GM21515 (cell line): ENCODE measurements around the gene ORM2.
"Not testable (repeated sequence)": the region's sequence is repeated elsewhere in the genome, so short reads cannot be mapped to it uniquely, and the experiment has no call there.

Experiments
- ATAC-seq: cut with Tn5 transposase; IDR thresholded peaks from one replicate; pipeline ENCODE4 v1.9.1; 2021; ENCODE audit not compliant: unreplicated experiment

ORM2 gene

DNA sequence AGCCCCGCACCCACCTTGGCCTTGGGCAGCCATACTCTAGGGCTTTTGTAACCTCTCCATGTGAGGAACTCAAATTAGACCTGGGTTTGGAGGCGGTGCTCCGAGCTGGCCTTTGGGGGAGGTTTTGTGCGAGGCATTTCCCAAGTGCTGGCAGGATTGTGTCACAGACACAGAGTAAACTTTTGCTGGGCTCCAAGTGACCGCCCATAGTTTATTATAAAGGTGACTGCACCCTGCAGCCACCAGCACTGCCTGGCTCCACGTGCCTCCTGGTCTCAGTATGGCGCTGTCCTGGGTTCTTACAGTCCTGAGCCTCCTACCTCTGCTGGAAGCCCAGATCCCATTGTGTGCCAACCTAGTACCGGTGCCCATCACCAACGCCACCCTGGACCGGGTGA, at the start of gene ORM2:
ORM2 (plus strand) TSS at position 245 of the 398 bp plus-strand sequence; CDS start at position 281, 36 bp downstream.
- ATAC-seq, result not testable (repeated sequence)

GRCh38 chr9:114280636-114281472, 48.8 kb upstream of the ORM2 start:
- ATAC-seq, result no peak

- no peak for ATAC-seq
Measured at GRCh38 chr9:114281473-114282103, 48.1 kb upstream of the ORM2 start.

GRCh38 chr9:114282104-114282485, 47.6 kb upstream of the ORM2 start:
- ATAC-seq, result no peak

GRCh38 chr9:114282507-114282906, 47.2 kb upstream of the ORM2 start:
- ATAC-seq, result no peak

DNA sequence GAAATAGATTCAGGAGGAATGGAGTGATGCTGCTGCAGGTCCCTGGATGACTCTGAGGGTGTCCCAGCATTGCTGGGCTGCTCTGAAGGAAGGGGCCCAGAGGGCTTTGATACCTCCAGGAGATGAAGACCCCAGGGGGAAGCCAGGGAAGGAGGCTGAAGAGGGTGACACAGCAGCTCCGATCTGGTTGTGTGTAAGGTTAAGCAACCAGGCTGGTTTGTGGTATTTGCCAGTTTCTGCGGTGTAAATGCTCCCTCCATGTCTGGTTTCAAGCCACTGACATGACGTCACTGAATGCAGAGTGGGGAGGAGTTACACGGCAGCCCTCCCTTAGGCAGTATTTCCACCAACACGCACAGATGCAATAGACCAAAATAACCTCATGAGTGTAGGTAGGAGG, 46.7 kb upstream of the ORM2 start:
- no peak for ATAC-seq

GRCh38 chr9:114283551-114284111, 46.0 kb upstream of the ORM2 start:
- no peak for ATAC-seq

DNA sequence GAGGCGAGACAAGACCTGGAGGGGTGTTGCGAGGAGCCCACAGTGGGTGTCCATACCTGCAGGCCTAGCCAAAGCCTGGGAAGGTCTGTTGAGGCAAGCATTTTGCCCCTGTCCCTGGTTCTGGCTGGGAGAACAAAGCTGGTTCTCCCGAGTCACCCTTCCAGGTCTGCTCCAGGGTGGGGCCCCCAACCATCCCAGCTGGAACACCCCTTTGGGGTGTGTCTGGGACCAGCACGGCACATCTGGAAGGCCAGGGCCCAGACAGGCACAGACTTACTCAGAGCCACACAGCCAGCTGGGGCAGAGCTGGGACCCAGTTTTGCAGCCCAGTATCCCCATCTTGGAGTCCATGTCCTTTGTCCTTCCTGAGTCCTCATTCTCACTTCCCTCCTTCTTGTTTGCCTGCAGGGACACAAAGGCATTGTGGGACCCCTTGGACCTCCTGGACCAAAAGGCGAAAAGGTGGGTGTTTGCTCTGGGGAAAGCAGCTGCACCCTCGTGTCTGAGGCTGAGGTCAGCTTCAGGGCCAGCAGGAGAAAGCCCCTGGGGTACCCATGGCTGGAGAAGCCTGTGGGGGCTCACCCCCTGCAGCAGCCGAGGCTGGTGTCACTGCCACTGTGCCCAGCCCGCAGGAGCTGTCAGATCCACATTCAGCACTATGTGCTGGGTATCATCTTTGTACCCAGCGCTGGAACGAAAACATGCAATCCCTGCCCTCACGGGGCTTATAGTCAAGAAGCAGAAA, 45.2 kb upstream of the ORM2 start:
- no peak for ATAC-seq

- ATAC-seq, result no peak
Measured at GRCh38 chr9:114285166-114285867, 44.4 kb upstream of the ORM2 start.

DNA sequence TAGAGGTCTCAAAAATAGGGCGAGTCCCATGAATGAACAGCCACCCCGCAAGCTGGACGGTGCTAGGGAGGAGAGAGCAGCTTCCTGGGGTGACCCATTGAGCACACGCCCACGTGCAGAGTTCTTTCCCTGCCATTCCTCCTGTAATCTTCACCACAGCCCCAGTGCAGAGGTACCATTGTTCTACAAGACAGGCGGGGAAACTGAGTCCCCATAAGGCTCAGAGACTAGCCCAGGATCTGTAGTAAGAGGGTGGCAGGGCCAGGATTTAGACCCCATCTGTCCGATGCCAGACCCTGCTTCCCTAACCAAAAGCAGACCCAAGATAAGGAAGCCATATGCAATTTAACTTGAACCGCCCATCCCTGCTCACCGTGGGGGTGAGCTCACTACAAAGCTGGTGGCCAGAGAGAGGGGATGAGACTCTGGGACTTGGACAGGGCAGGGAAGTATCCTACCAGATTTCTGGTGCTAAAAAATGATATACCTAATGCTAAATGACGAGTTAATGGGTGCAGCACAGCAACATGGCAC, 43.5 kb upstream of the ORM2 start:
- ATAC-seq, result no peak

GRCh38 chr9:114287001-114287762, 42.5 kb upstream of the ORM2 start:
- ATAC-seq, result no peak

DNA sequence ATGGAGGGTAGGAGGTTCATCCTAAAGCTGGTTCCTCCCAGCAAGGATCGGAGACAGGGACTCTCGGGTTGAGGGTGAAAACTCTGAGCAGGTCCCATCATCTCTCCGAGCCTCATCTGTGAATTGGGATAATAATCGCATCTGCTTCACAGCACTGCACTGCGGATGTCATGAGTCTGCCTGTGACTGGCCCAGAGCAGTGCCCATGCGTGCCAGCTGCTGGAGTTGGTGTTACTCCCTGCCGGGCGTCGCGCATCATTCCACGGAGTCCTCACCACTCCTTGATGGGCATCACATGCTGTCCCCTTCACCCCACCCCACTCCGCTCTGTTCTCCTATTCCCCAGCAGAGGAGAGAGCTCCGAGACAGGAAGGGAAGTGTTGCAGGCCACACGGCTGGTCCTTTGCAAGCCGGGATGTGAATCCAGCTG, 41.9 kb upstream of the ORM2 start:
- no peak for ATAC-seq

- no peak for ATAC-seq
Measured at GRCh38 chr9:114288193-114289091, 41.2 kb upstream of the ORM2 start.

DNA sequence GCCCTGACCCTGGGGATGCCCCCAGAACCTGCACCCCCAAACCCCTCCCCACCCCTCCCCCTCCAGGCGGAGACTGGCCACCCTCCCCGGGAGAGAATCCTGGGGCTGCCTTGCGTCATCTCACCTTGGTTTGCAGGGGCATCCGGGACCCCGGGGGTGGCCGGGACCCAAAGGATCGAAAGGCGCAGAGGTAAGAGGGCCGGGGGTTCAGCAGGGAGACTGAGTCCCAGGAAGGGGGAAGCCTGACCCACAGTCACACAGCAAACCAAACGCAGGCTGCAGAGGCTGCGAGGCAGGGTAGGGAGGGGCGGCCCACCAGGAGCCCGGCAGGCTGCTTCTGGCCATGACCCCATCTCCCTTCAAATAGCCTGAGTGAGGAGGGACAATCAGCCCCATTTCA, 40.6 kb upstream of the ORM2 start:
- ATAC-seq, result no peak

GRCh38 chr9:114289571-114290481, 39.8 kb upstream of the ORM2 start:
- no peak for ATAC-seq

- no peak for ATAC-seq
Measured at GRCh38 chr9:114290561-114290986, 39.1 kb upstream of the ORM2 start.

DNA sequence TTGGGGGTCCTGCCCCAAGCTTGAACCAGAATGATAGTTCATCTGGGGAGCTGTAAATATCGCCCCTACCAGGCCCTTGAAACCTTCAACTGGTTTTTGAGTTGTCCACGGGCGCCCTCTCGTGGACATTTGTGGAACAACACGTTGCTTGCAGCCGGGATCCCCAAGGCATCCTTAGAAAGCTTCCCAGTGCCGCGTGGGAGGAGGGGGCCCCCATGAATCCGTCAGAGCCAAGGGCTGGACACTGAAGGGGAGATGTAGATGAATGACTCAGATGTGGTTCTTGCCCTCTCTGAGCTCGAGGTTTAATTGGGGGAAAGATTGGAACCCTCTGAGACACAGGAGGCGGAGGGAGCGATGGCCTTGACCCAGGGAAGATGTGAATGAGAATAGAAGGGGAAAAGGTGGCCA, 38.6 kb upstream of the ORM2 start:
- no peak for ATAC-seq
